Stimulated activated CD4-positive, alpha-beta T cell treated with anti-CD3 and anti-CD28 coated beads, Interleukin-2, amount 100 ng/mL, for 48 hours (primary cell): Measurements from ENCODE around the gene TDRD6.

Experiments
- DNase-seq, 2 donors: peaks; one replicate each; pipeline ENCODE4 v3.0.0-alpha.2; 2020

The TDRD6 gene

DNA sequence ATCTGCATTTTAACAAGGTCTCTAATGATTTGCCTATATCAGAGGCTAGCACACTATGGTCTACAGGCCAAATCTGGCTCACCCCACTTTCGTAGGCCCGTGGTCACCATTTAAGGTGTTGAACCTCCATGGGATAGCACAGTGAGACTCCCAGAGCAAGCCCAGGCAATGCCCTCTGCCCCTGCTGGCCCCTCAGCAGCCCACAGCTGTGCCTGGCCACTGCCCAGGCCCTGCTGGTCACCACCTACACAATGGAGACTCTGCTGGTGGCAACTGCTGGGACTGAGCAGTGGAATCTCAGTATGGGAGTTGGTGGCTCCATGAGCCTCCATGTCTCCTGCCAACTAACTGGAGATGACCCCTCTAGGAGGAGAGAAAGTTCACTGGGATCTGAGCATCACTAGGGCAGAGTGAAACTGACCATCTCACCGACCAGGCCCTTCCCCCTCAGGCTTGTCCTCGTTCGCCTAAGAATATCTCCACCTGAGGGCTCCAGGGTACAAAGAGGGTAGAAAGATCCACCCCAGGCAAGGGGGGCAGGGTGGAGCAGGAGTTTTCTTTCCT, 61.3 kb downstream of the TDRD6 start:
- no peak for DNase-seq

DNA sequence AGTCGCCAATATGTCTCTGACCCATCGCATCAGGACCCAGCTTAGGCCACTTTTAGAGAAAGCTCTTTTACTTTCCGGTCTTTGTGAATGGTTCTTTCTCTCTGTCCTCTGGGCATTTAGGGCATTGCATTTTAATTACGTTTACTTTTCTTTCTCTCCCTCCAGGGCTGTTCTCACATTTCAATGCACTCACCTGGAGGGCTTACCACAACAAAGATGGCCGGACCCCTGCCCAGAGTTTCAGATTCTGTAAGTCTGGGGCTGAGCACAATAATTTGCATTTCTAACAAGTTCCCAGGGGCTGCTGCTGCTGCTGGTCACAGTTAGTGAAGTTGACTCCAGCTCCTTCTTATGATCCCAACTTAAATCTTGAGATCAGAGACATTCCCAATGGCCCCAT, 62.0 kb downstream of the TDRD6 start:
- DNase-seq, result no peak

DNA sequence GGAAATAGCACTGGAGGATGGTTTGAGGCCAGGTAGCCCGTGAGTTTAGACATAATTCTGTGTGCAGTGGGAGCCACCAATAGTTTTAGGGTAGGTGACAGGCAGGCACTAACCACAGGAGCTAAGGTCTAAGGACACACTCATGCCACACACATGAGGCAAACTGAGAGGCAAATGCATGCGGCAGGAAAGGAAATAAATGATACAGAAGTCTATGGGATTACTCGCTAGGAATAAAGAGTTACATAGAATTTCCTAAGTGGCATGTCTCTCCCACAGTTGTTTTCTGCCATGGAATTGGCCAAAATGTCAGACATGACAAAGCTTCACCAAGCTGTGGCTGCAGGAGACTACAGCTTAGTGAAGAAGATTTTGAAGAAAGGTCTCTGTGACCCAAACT, 64.0 kb downstream of the TDRD6 start:
- no peak for DNase-seq
